GM18867 (cell line): Measurements from ENCODE around the gene RHEBL1.
"Not testable (repeated sequence)": the region's sequence is repeated elsewhere in the genome, so short reads cannot be mapped to it uniquely, and the experiment has no call there.

Experiments
- ATAC-seq: cut with Tn5 transposase; IDR thresholded peaks from one replicate; pipeline ENCODE4 v1.9.1; 2021; ENCODE audit warnings: mild to moderate bottlenecking, moderate library complexity; ENCODE audit not compliant: unreplicated experiment

Gene RHEBL1

DNA sequence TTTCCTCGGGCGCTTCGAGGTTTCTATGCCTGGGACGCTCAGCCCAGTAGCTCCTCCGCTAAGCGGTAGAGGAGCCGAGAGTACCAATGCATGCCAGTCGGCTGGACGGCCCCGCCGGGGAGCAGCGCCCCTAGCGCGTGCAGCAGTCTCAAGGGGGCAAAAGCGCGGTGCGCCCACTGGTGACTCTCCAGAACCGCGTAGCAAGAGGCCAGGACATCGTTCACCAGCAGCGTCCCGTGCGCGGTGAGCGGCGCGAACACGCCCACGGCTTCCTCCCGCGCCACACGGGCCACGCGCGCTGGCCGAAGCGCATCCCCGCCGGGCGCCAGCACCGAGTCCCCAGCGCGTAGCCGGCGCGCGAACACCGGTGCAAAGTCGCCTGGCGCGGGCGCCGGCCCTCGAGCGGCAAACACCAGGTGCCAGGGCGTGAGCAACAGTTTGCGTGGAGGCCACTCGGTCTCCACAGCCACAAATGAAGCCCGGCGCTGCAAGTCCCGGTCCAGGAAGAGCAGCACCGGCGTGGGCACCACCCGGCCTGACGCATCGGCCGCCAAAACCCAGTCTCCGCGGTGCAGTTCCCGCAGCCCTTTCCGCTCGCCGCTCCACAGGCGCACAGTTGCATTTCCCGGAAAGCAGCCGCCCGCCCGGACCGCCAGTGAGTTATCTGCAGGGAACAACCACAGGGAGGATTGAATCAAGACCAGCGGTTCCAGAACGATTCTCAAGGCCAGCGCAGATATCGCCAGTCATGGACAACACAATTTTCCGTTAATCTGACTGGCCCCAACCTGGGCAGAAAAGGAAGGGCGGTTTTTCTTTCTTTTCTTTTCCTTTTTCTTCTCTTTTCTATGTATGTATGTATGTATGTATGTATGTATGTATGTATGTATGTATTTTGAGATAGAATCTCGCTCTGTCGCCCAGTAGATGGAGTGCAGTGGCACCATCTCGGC, 20.3 kb upstream of the RHEBL1 start:
- no peak for ATAC-seq

DNA sequence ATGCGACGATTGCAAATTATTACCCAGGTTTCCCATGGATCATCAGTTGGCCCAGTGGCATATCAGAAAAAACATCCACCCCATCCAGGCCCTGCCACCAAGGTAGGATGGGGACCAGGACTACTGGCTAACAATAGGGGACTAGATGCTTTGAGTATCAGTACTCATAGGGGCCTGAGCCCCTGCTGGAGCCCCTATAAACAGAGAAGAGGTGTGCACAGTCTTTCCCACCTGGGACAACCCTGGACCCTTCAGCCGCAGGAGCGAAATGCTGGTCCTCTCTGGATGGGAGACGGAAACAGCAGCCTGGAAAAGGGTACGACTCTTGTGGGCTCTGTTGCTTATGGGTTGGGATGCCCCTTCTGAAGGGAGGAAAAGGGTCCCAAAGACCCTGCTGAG, 19.2 kb upstream of the RHEBL1 start:
- no peak for ATAC-seq

DNA sequence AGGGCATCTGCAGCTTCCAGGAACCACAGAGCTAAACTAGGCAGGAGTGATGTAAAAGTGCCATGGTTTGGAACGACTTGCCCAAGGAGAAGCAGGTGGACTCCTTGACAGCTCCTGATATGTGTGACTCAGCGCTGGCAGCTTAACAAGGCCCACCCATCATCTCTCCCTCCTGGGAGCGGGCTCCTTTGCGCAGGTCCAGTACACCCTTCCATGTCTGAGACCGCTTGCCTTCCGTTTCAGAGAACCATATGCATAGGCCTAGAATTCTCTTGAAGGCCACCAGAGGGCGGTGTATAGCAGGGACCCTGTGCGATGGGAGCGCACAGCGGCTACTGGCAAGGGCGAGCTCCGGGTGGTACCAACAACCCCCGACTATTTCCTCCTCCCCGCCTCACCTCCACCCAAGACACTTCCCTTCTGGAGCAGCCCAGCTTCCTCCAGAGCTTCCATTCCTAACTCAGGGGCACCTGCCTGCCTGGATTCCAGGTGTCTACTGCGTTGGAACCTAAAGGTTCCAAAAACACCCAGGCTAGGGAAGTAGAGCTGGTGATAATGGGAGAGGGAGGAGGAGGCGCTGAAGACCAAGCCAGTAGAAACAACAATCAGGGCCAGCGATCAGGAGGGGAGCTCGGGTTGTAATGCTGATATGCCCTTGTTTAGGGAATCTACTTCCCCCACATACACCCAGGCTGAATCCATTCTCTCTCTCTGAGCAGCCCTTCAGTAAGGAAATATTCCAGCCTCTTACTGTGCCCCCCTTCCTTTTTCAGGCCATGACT, 18.6 kb upstream of the RHEBL1 start:
- ATAC-seq, result peak; percentile 88

DNA sequence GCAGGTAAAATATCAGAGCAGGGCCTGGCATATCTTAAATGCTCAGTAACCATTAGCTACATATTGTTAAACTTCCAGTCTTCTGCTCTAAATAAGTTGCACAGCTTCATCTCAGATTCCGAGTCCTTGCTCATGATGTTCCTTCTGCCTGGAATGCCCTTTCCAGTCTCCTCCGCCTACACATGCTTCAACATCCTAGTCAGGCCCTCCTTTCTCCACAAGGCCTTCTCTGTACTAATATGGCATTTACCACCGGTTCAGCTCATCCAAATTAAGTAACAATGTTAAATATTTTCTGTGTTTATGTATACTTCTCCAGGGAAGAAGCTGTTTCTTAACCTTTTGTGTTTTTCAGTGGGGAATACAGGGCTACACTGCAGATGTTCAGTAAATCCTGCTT, 16.3 kb upstream of the RHEBL1 start:
- no peak for ATAC-seq

DNA sequence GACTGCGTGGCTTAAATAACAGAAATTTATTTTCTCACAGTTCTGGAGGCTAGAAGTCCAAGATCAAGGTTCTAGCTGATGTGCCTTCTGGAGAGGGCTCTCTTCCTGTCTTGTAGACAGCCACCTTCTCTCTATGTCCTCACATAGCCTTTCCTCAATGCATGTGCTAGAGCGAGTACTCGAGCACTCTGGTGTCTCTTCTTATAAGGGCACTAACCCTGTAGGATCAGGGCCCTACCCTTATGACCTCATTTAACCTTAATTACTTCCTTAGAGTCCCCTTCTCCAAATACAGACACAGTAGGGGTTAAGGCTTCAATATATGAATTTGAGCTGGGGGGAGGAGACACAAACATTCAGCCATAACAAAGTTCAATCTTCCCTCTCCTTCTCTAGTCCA, 14.7 kb upstream of the RHEBL1 start:
- ATAC-seq, result no peak

DNA sequence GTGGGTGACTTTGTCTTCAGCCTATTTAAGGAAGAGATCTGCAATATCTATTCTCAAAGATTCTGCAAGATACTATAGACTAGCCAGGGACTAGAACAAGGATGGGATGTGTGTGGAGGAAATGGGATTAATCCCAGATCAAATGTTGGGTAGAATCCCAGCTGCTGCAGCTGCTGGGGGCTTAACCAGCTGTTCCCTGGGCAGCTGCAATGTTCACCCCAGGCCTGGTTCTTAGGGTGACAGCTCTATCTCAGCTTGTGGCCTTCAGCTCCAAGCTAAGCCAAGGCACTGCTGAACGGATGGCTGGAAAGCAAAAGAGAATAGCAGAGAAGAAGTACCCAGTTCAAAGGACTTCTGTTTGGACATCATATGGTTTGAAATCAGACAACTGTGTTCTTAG, 10.0 kb upstream of the RHEBL1 start:
- no peak for ATAC-seq

DNA sequence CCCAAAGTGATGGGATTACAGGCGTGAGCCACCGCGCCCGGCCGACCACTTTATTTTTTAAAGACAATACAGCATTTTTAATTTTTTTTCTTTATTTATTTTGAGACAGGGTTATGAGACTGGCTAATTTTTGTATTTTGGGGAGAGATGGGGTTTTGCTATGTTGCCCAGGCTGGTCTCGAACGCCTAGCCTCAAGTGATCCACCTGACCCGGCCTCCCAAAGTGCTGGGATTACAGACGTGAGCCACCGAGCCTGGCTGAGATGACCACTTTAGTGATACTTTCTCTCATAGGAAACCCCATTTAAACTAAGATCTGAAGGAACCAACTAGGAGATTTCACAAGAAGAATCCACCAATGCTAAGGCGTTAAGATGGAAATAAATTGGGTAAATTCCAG, 1.2 kb upstream of the RHEBL1 start:
- ATAC-seq, result no peak

DNA sequence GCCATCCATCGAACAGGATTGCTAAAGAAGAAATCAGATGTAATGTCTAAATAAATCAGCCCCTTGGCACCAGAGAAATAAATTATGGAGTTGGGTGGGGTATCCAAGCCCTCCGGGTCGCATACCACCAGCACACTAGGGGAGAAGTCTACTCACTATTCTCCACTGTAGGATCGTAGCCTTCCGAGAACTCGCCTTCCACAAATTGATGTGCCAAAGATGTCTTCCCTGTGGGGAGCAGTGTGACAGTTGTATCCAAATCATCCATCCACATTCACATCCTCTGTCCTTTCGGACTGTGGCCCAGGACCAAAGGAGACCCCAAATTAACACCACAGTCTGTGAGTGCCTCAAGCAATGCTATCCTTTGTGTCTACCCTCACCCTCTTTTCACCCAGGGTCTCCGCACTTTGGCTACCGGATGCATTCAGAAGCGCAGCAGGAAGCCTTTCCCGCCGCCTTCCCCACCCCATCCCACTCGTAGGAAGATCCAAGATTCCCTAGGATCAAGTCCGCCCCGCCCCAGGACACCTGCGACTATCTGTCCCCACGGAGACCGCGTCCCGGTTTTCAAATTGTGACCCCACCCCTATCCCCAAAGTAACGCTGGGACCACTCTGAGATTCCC, 786 bp downstream of the RHEBL1 start:
- no peak for ATAC-seq

DNA sequence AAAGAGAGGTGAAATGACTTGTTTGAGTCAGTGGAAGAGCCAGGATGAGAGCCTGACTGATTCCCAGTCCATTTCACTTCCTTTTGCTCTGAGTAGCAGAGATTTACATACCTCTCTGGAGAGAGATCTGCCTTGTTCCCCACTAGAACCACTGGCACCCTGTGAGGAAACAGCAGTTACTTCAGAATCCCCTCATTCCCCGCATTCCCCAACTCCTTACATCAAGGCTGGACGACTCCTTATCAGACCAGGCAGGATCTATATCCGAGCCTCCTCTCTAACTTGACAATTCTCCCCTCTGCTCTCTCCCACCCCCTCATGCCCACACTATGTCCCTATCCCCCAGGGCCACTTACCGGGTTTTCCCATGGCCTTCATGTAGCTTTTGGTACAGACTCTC, 3.7 kb downstream of the RHEBL1 start:
- no peak for ATAC-seq

DNA sequence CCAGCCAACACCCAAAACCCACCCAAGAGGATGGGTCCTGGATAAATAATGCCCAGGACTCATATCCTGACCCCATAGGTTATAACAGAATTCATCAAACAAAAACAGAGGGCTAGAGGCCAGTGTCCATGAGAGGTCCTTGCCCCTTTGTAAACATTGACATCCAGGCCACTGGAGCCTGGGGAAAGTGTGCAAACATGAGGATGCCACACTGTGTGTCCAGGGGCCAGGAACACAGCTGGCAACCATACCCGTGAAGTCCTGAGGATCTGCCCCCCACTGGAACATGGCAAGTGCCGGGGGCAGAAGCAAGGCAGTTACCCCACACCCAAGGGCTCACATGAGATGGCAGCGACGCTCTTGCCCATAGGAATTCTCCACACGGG, 5.0 kb downstream of the RHEBL1 start:
- no peak for ATAC-seq

DNA sequence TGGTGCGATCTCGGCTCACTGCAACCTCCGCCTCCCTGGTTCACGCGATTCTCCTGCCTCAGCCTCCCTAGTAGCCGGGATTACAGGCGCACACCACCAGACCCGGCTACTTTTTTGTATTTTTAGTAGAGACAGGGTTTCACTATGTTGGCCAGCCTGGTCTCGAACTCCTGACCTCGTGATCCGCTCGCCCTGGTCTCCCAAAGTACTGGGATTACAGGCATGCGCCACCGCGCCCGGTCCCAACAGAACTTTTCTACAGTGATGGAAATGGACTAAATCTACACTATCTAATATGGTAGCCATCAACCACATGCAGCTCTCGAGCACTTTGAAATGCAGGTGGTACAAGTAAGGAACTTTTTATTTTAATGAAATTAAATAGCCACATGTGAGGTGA, 7.9 kb downstream of the RHEBL1 start:
- ATAC-seq, result not testable (repeated sequence)

DNA sequence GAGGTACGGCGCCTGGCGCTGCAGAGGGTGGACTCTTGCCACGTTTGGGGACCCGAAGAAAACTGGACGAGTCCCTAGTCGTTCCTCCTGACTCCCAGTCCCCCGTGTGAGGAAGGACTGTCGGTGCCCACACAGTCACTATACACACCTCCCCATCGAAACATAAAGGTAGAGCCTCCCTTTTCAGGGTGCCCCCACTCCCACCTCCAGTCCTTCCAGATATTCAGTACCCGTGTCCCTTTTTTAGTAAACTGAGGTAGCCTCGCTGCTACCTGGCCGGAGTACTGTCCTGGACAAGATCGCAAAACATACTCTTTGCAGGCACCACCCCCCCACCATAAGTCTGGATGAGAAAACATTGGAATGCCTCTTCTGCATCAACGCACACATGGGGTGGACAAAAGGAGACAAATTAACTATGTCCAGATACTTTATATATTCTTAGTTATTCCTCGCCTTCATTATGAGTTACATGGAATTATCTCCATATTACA, 8.6 kb downstream of the RHEBL1 start:
- no peak for ATAC-seq

DNA sequence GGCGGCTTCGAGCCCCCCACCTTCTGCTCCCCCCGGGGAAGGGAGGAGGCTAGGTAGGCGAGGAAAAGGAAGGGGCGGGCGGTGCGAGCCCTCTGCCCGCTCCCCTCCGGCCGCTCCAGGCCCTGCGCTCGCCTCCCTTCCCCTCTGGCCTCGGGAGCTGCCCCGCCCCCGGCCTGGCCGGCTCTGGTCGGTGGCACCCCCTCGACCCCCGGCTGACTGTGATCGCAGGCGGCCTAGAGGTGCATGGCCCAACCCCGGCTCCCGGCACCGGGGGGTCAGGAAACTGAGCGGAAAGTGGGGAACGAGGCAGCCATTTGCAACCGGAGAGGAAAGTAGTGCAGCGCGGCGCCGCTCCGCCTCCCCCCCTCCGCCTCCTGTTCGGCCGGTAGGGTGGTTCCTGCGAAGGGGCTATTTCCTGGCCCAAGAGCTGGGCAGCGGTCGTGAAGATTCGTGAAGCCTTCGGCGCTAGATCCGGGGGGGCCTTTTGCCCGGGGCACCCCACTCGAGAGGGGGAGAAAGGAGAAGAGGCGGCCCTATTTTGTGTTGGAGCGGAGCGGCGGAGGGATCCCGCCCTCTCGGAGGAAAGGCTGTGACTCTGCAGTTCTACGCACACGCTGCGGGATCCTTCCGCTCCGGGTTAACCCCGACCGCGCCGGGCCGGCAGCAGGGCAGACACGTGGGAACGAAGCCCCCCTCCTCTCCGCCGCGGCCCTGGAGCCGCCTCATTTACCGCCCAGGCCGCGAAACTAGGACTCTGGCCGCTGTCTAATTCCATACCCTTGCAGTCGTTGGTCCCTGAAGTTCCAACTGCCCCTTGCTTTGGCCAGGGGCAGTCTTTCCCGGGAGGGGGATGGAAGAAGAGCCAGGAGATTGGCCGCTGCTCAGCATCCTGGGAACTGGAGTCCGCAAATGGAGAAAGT, 9.3 kb downstream of the RHEBL1 start, which contains the start of gene KMT2D:
KMT2D (minus strand) TSS at position 558 of the 920 bp plus-strand sequence. CDS start 5,470 bp downstream, outside the sequence.
- ATAC-seq, result peak; percentile 48

DNA sequence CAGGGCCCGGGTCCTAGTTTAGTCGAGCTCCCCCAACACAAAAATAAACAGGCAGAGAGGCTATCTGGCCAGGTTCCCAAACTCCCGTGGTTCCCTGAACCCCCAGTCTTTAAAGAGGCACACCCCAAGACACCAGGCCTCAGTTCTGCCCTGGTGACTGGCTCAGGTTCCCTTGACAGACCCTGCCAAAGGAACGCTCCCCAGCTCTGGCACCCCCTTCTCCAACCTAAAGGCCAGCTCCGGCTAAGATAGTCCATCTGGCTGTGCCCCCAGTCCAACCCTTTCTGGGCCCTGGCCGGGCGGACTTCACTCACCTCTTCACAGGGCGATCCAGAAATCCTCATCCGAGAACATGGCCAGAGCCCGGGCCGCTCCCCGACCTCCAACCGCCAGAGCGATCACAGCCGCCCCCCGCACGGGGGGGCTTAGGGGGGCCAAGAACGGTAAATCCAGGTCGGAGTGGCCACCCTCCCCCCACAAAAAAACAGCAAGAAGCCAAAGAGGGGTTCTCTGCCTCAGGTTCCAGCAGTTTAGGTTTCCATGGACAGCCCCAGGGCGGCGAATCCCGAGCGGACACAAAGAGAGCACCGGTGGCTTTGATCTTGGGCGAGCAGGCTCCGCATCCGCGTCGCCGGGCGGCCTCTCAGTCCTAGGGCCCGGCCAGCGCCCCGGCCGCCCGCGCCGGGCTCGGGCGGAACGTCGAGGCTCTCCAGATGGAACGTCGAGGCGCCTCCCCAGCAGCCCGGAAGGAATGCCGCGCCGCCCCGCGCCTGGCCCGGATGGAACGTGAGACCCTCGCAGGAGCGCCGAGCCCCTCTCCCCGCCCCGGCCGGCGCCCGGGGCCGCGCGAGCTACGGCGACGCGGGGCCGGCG, 10.2 kb downstream of the RHEBL1 start:
- peak; percentile 20 for ATAC-seq

DNA sequence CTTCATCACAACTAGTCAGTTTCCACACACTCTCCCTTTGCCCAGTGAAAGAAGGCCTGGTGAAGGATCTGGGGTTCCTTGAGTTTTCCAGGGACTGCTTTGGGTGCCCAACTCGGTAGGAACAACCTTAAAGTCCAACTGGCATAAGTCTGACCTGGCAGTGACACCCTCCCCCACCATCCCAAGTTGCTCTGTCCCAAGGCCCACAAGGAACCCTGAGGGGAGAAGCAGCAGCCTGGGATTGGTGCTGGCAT, 10.8 kb downstream of the RHEBL1 start:
- no peak for ATAC-seq

DNA sequence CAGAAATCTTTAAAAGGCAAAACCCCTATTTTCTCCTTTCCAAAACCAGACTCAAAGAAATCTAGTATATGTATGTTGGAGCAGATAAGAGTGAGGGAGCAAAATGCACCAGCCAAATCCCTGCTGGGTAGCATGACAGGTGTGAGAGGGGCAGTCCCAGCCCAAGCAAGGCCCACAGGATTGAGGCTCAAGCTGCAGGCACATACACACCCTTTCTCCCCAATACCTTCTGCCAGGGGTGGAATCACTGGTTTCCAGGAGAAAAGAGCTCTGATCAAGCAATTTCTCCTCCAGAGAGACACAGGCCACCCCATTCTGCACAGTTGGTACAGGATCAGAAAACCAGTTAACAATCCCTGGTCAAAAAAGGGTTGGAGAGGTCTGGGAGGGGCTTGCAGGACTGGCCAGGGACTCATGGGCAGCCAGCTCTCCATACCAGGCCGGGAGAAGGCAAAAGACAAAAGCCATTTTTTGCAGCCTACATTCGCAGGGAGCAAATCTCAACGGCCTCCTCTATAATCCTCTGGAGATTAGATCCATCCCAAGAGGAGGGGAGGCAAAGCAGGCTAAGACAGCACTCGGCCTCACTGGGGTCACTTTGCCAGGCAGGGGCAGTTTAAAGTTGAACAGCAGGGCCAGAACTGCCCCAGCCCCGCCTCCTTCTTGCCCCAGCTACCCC, 11.3 kb downstream of the RHEBL1 start:
- no peak for ATAC-seq

DNA sequence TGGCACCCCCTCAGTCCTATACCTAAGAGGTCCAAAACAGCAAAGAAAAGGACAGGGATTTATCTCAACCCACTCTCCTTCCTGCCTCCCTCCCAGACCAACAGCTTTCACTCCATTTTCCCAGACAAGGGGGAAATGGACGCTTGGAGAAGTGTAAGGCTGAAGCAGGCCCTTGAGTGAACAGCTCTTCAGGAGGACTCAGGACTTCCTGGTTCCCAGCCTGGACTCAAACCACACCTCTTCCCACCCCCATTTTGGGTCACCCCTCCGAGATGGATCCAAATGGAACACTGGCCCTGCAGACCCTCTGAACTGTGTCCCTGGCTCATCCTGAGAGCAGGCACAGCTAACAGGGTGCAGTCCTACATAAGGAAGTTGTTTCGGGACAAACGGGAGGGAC, 11.9 kb downstream of the RHEBL1 start:
- no peak for ATAC-seq

DNA sequence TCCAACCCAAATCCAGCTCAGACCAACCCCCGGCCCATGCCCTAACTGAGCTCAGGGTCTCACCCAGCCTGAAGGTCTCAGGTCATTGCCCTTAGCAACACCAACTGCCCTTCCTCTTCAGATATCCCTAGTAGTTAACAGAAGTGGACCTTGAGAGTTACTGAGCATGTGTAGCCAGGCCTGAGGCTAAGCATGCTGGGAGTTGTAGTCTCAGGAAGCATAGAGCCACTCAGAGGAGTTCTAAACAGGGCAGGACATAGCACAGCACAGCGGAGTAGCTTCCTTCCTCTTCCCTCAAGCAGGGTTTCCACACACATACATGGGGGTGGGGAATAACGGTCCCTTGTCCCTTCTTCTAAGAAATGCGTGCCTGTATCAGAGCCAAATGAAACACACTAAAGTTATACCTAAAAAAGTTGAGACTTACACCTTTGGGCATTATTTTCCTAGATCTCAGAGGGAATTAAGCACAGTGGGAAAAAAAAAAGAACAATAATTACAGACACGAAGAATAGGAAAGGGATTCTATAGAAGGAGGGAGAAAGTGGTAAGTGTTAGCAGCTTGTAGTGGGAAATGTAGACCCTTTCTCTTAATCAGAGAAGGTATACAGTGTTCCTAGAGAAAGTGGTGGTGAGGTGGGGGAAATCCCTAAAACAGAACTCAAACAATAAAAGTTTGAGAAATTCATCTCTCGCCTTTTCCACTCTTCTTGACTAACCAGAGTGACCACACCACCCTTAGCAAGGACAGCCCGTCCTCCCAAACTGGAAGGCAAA, 13.6 kb downstream of the RHEBL1 start:
- ATAC-seq, result peak; percentile 62
